GM23248 (cell line): ENCODE results near the gene PDPK1. TPM values are rescaled to one million over a fixed set of nuclear protein-coding genes. Genes with fewer than 3 reads are reported as not detected.

ENCODE experiments used
- DNase-seq: peaks from one replicate; pipeline ENCODE4 v3.0.0-alpha.2; 2015
- H2AFZ ChIP-seq: fragments of 200-600 bp; sonication (generic); 2 replicates; pipeline ENCODE4 v1.6.1; 2016; ENCODE audit warnings: antibody characterized with exemption
- H3F3A ChIP-seq: fragments of 200-600 bp; sonication (generic); 2 replicates; pipeline ENCODE4 v1.6.1; 2016; ENCODE audit warnings: mild to moderate bottlenecking, antibody characterized with exemption, mixed run types; ENCODE audit not compliant: insufficient read depth
- H3K27ac ChIP-seq: fragments of 200-600 bp; sonication (generic); 2 replicates; pipeline ENCODE4 v1.5.1; 2016; ENCODE audit warnings: mild to moderate bottlenecking
- H3K27me3 ChIP-seq: fragments of 200-600 bp; sonication (generic); replicated peaks from 2 replicates; pipeline ENCODE4 v1.6.1; 2016; ENCODE audit warnings: mild to moderate bottlenecking; ENCODE audit not compliant: insufficient read depth
- H3K36me3 ChIP-seq: fragments of 200-600 bp; sonication (generic); 2 replicates; pipeline ENCODE4 v1.6.1; 2016; ENCODE audit warnings: low read depth, mild to moderate bottlenecking
- H3K4me1 ChIP-seq: fragments of 200-600 bp; sonication (generic); 2 replicates; pipeline ENCODE4 v1.6.1; 2016; ENCODE audit warnings: mild to moderate bottlenecking; ENCODE audit not compliant: insufficient read depth
- H3K4me2 ChIP-seq: fragments of 200-600 bp; sonication (generic); one replicate; pipeline ENCODE4 v1.6.1; 2016; ENCODE audit warnings: mild to moderate bottlenecking; ENCODE audit not compliant: unreplicated experiment
- H3K4me3 ChIP-seq: fragments of 200-600 bp; sonication (generic); 2 replicates; pipeline ENCODE4 v1.5.1; 2016; ENCODE audit warnings: mild to moderate bottlenecking
- H3K79me2 ChIP-seq: fragments of 200-600 bp; sonication (generic); 2 replicates; pipeline ENCODE4 v1.6.1; 2016; ENCODE audit warnings: mild to moderate bottlenecking; ENCODE audit not compliant: insufficient read depth
- H3K9ac ChIP-seq: fragments of 200-600 bp; sonication (generic); 2 replicates; pipeline ENCODE4 v1.6.1; 2016; ENCODE audit warnings: mild to moderate bottlenecking
- H3K9me2 ChIP-seq: fragments of 200-600 bp; sonication (generic); 2 replicates; pipeline ENCODE4 v1.6.1; 2016; ENCODE audit warnings: mixed run types, mild to moderate bottlenecking, moderate library complexity; ENCODE audit not compliant: insufficient read depth
- H3K9me3 ChIP-seq: fragments of 200-600 bp; sonication (generic); one replicate; pipeline ENCODE4 v1.6.1; 2017; ENCODE audit warnings: low read depth
- H4K20me1 ChIP-seq: fragments of 200-600 bp; sonication (generic); 2 replicates; pipeline ENCODE4 v1.6.0; 2016; ENCODE audit not compliant: insufficient read depth
- EZH2 ChIP-seq: fragments of 200-600 bp; sonication (generic); IDR thresholded peaks from 2 replicates; pipeline ENCODE4 v1.6.1; 2018; ENCODE audit warnings: antibody characterized with exemption, mild to moderate bottlenecking; ENCODE audit not compliant: insufficient read depth, poor library complexity, severe bottlenecking
- EZH2phosphoT487 ChIP-seq: fragments of 200-600 bp; sonication (generic); IDR thresholded peaks from 2 replicates; pipeline ENCODE4 v1.6.1; 2018; ENCODE audit warnings: antibody characterized with exemption, moderate library complexity, mild to moderate bottlenecking, low read depth; ENCODE audit not compliant: insufficient read depth
- WGBS, 2 experiments: methylation state at CpG; one replicate each; pipeline ENCODE4 v1.1.6; 2015 to 2017; ENCODE audit warnings: low lambda C conversion rate in 2 of 2, low coverage in 1 of 2; ENCODE audit errors: missing lambda C conversion rate in 2 of 2; 5-methylcytosine and 5-hydroxymethylcytosine counted together
- in situ Hi-C: fragments of 300-500 bp; cut with MboI; formaldehyde crosslinking; loops from 2 replicates; pipeline ENCODE4 v1.15.0; 2020
- polyA plus RNA-seq: library from polyadenylated mRNA; unstranded; fragments of >200 nt; fragmentation: Nextera tagmentation; extraction: Ambion mirVana; gene quantifications from 2 replicates; pipeline ENCODE4 v1.2.1, GENCODE V29; 2016
- total RNA-seq: library from RNA; depleted of rRNA; stranded (reverse); fragments of >200 nt; shearing (Covaris generic); gene quantifications from 2 replicates; pipeline ENCODE4 v1.2.3, GENCODE V29; 2014; rRNA removed

The PDPK1 gene
- total RNA-seq: 16.8 and 21.6 TPM in 2 replicates
- 28.1 and 28.3 TPM in 2 replicates for polyA plus RNA-seq

DNA sequence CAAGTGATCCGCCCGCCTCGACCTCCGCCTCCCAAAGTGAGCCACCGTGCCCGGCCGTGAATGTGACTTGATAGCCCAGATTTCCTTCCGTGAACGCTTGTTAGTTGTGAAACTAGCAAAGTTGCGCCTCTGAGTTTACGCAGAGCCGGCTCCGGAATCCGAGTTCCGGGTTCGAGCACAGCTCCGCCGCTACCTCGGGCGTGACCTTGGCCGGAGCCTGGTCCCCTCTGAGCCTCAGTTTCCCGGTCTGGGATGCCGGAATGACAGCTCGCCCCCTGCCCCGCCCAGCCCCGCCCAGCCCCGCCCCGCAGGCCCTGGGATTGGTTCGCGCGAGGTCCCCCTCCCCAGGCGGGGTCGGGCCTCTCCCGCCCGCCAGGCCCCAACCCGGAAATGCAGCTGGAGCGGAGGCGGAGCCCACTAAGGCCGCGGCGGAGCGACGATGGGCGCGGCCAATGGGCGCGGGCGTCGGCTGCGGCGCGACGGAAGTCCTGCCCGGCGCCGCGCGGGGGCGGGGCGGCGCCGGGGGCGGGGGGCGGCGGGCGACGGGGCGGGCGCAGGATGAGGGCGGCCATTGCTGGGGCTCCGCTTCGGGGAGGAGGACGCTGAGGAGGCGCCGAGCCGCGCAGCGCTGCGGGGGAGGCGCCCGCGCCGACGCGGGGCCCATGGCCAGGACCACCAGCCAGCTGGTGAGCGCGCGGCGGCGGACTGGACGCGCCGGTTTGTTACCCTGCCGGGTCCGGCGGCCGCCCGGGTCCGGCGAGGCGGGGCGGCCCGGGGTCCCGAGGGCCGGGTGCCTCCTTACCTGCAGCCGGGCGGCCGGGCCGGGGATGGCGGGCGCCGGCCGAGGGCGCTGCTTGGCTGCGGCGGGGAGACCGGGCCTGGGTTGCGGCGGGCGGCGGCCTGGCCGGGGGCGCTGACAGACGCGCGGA, at the start of gene PDPK1:
Gene PDPK1 (plus strand): TSS at position 571 of the 929 bp plus-strand sequence. CDS start 92 bp downstream, at position 663.
- H3K79me2 ChIP-seq: peaks cover 43% of the 10 kb centered on the region
- H3K4me2 ChIP-seq: peak within 1 kb of the TSS; percentile 84
- no peaks in the 10 kb centered on the region for H3K36me3 ChIP-seq
- no peaks in the 10 kb centered on the region for H3K9me2 ChIP-seq
- peak; percentile 98 for DNase-seq
- H3K4me3 ChIP-seq: peak within 1 kb of the TSS; percentile 80
- H3K27me3 ChIP-seq: no peaks in the 10 kb centered on the region
- peak within 1 kb of the TSS; percentile 82 for H3K9ac ChIP-seq
- H3K27ac ChIP-seq: peak within 1 kb of the TSS; percentile 82
- TF ChIP-seq EZH2 (no peak), EZH2phosphoT487 (no peak)
- H3K4me1 ChIP-seq: peaks cover 24% of the 10 kb centered on the region
- peaks cover 26% of the 10 kb centered on the region for H3F3A ChIP-seq
- H2AFZ ChIP-seq: peak within 1 kb of the TSS; percentile 81
- H3K9me3 ChIP-seq: no peaks in the 10 kb centered on the region
- in situ Hi-C loops: no loop called here
- WGBS, 2 experiments: 0 to 2% methylated on average over 59 to 74 of the region's 126 CpGs
- no peaks in the 10 kb centered on the region; the same call in 1 of the 2 replicates for H4K20me1 ChIP-seq

DNA sequence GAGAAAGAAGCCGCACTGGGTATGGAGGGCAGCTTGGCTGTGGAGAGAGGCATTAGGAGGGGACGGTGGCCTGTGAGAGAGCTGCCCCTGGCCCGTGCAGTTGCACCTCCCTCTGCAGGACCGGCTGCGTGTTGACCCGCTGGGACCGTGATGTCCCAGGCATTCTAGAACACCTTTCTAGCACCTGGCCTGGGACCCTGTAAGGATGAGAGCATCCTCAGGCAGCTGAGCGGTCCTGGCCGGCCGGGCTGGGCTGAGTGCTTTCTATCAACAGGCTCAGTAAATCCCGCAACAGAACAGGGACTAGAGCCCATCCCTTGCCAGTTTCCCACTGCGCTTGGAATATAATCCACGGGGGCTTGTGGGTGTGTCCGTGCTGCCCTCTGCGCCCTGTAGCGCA, 48.2 kb upstream of the PDPK1 start:
- no peaks in the 10 kb centered on the region for H4K20me1 ChIP-seq
- DNase-seq: no peak

DNA sequence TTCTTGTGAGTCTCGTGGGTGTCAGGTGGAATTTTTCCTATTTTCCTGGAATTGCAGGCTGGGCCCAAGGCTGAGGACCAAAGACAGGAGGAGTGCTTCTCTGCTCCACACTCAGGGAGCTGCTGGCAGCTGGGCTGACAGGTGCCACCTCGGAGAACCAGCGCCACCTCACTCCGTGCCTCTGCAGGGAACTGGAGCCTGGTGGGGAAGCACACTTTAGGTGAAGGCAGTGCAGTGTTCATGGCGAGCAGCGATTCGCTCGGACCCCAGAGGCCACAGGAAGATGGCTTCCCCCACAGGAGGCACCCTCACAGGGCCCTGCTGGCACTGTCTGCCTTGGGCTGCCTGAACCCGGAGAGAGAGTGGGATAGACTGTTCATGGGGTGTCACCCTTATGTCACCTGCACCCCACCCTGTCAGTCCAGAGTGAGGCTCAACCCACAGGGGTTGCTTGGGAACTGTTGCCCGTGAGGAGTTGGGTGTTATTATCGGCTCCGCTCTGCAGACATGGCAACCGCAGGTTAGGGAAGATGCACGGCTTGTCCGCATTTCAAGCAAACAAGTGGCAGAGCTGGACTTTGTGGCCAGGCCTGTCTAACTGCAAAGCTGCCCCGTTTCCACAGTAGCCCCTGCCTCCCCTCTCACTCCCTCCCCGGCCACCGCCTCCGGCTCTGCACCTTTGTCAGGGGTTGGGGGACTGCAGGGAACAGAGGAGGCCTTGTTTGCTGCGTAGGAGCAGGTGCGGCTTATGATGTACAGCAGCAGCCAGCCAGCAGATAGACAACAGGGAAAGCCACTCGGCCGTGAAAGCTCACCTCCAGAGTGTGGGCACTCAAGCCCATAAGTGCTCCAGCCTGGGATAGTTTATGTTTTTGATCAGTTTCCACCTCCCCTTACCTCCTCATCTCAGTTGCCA, 47.4 kb upstream of the PDPK1 start:
- 89 to 93% methylated on average over 20 to 23 of the region's 23 CpGs for WGBS, 2 experiments
- H3K27me3 ChIP-seq: no peaks in the 10 kb centered on the region

More for the DNA sequence above, 48.2 kb upstream of the PDPK1 start:
- H3K9me2 ChIP-seq: no peaks in the 10 kb centered on the region
- no peaks in the 10 kb centered on the region for H3K36me3 ChIP-seq
- H3K27me3 ChIP-seq: no peaks in the 10 kb centered on the region
- H3K27ac ChIP-seq: no peak overlapping the region
- peaks cover 63% of the 10 kb centered on the region for H3K79me2 ChIP-seq
- H3K4me1 ChIP-seq: no peaks in the 10 kb centered on the region
- no peak overlapping the region for H2AFZ ChIP-seq
- H3F3A ChIP-seq: no peaks in the 10 kb centered on the region
- no peak overlapping the region for H3K9ac ChIP-seq
- no peaks in the 10 kb centered on the region for H3K9me3 ChIP-seq
- in situ Hi-C loops: no loop called here
- WGBS, 2 experiments: 96 to 98% methylated on average over 14 to 16 of the region's 16 CpGs
- no peak overlapping the region for H3K4me2 ChIP-seq
- H3K4me3 ChIP-seq: no peak overlapping the region
- no peak for TF ChIP-seq EZH2
- no peak for TF ChIP-seq EZH2phosphoT487

DNA sequence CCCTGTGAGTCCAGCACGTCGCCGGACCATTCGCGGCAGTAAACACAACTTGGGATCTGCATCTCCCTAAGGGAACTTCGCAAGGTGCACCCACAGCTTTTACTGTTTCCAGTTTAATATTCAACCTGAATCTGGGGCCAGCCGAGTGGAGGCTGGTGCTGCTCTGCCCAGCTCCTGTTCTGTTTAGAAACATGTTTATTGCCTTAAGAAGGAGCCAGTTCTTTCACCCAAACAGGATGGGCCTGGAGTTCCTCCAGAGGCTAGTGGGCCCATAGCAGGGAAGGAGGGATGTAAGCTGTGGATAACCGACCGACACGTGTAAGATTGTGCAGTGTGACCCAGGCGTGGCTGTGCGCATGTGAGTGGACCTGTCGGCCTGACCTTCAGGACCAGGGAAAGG, 45.5 kb upstream of the PDPK1 start:
- H3K79me2 ChIP-seq: peaks cover 37% of the 10 kb centered on the region
- no peak overlapping the region for H3K27ac ChIP-seq
- H3F3A ChIP-seq: no peaks in the 10 kb centered on the region
- no peaks in the 10 kb centered on the region for H3K36me3 ChIP-seq
- no peak for DNase-seq
- H3K4me2 ChIP-seq: no peak overlapping the region
- no peak overlapping the region for H3K9ac ChIP-seq
- no peaks in the 10 kb centered on the region for H4K20me1 ChIP-seq
- no peaks in the 10 kb centered on the region for H3K9me3 ChIP-seq
- in situ Hi-C loops: no loop called here
- H3K9me2 ChIP-seq: no peaks in the 10 kb centered on the region
- no peak overlapping the region for H2AFZ ChIP-seq
- peaks cover 3% of the 10 kb centered on the region; the same call in 1 of the 2 replicates for H3K4me1 ChIP-seq
- 94 to 96% methylated on average over 13 of the region's 13 CpGs for WGBS, 2 experiments
- H3K4me3 ChIP-seq: no peak overlapping the region
- no peaks in the 10 kb centered on the region for H3K27me3 ChIP-seq
- TF ChIP-seq EZH2 (no peak), EZH2phosphoT487 (no peak)

More for the DNA sequence above, 47.4 kb upstream of the PDPK1 start:
- no peaks in the 10 kb centered on the region for H4K20me1 ChIP-seq
- H3K4me1 ChIP-seq: no peaks in the 10 kb centered on the region
- H2AFZ ChIP-seq: no peak overlapping the region
- H3F3A ChIP-seq: no peaks in the 10 kb centered on the region
- no peak overlapping the region for H3K9ac ChIP-seq
- peaks cover 55% of the 10 kb centered on the region for H3K79me2 ChIP-seq
- H3K27ac ChIP-seq: no peak overlapping the region
- no peak overlapping the region for H3K4me2 ChIP-seq
- H3K4me3 ChIP-seq: no peak overlapping the region
- H3K9me2 ChIP-seq: no peaks in the 10 kb centered on the region
- TF ChIP-seq EZH2 (no peak), EZH2phosphoT487 (no peak)
- H3K9me3 ChIP-seq: no peaks in the 10 kb centered on the region
- no peak for DNase-seq
- in situ Hi-C loops: no loop called here
- H3K36me3 ChIP-seq: no peaks in the 10 kb centered on the region
